SK-N-MC (cell line): ENCODE measurements around the gene FBXO24.

Experiments
- EZH2 ChIP-seq: fragments of 200-600 bp; sonication (generic); IDR thresholded peaks from one replicate; pipeline ENCODE4 v1.6.1; 2017; ENCODE audit warnings: antibody characterized with exemption
- POLR2AphosphoS5 ChIP-seq: IDR thresholded peaks from 2 replicates; pipeline ENCODE4 v1.6.1; 2012; ENCODE audit warnings: mild to moderate bottlenecking, low read depth, low read length, borderline replicate concordance

- TF ChIP-seq EZH2 (no peak), POLR2AphosphoS5 (no peak)
Measured at GRCh38 chr7:100582041-100582579, 4.0 kb upstream of the FBXO24 start.
